PC-9 (cell line): Measurements from ENCODE around the gene LEFTY1. TPM values are rescaled to one million over a fixed set of nuclear protein-coding genes. Genes with fewer than 3 reads are reported as not detected.

Source experiments
- BruUV-seq: library from RNA; stranded (reverse); fragments of 400-500 nt; replicated peaks from 2 replicates; lab custom pipeline; 2021; lab: Mats Ljungman, UMichigan
- CTCF ChIA-PET: fragments of 300-600 bp; sonication (Branson Sonifier 250); formaldehyde crosslinking; loops from one replicate; lab custom pipeline; 2022; ENCODE audit warnings: antibody characterized with exemption; lab: Charles Lee
- POLR2A ChIA-PET: fragments of 300-600 bp; sonication (Branson Sonifier 250); formaldehyde crosslinking; loops from one replicate; lab custom pipeline; 2022; ENCODE audit warnings: antibody characterized with exemption; ENCODE audit not compliant: unreplicated experiment; lab: Charles Lee
- DNase-seq, 2 experiments: peaks; one replicate each; pipeline versions ENCODE4 v3.0.0 to v3.0.0-alpha.2; 2015 to 2022; ENCODE audit warnings: mixed read lengths in 1 of 2
- H2AFZ ChIP-seq: fragments of 200-600 bp; sonication (generic); 2 replicates; pipeline ENCODE4 v1.8.1; 2017; ENCODE audit warnings: antibody characterized with exemption
- H3F3A ChIP-seq: fragments of 200-600 bp; sonication (generic); 2 replicates; pipeline ENCODE4 v1.8.1; 2017; ENCODE audit warnings: antibody characterized with exemption, mild to moderate bottlenecking, low read depth; ENCODE audit not compliant: insufficient read depth
- H3K27ac ChIP-seq: fragments of 200-600 bp; sonication (generic); 2 replicates; pipeline ENCODE4 v1.6.1; 2016; ENCODE audit warnings: mixed run types
- H3K27me3 ChIP-seq: fragments of 200-600 bp; sonication (generic); 2 replicates; pipeline ENCODE4 v1.6.1; 2016; ENCODE audit warnings: low read depth, mixed run types; ENCODE audit not compliant: insufficient read depth
- H3K36me3 ChIP-seq: fragments of 200-600 bp; sonication (generic); 2 replicates; pipeline ENCODE4 v1.6.1; 2016; ENCODE audit warnings: low read depth, mixed run types
- H3K4me1 ChIP-seq: fragments of 200-600 bp; sonication (generic); replicated peaks from 2 replicates; pipeline ENCODE4 v1.6.1; 2016; ENCODE audit warnings: mixed run types; ENCODE audit not compliant: insufficient read depth
- H3K4me2 ChIP-seq: fragments of 200-600 bp; sonication (generic); 2 replicates; pipeline ENCODE4 v1.6.1; 2017; ENCODE audit warnings: mixed run types
- H3K4me3 ChIP-seq: fragments of 200-600 bp; sonication (generic); 2 replicates; pipeline ENCODE4 v1.6.1; 2016; ENCODE audit warnings: mixed run types
- H3K79me2 ChIP-seq: fragments of 200-600 bp; sonication (generic); 2 replicates; pipeline ENCODE4 v1.6.1; 2017; ENCODE audit warnings: low read depth, mixed run types
- H3K9me2 ChIP-seq: fragments of 200-600 bp; sonication (generic); 2 replicates; pipeline ENCODE4 v1.8.1; 2017; ENCODE audit warnings: mild to moderate bottlenecking; ENCODE audit not compliant: insufficient read depth
- H3K9me3 ChIP-seq: fragments of 200-600 bp; sonication (generic); 2 replicates; pipeline ENCODE4 v1.8.1; 2016; ENCODE audit warnings: low read depth; ENCODE audit not compliant: insufficient read depth
- H4K20me1 ChIP-seq: fragments of 200-600 bp; sonication (generic); 2 replicates; pipeline ENCODE4 v1.8.1; 2017; ENCODE audit not compliant: insufficient read depth
- CTCF ChIP-seq: fragments of 200-600 bp; sonication (generic); conservative IDR thresholded peaks from 2 replicates; pipeline ENCODE4 v1.6.1; 2017; ENCODE audit warnings: mixed run types, antibody characterized with exemption, mild to moderate bottlenecking, moderate library complexity
- EZH2 ChIP-seq: fragments of 200-600 bp; sonication (generic); IDR thresholded peaks from 2 replicates; pipeline ENCODE4 v1.8.0; 2017; ENCODE audit warnings: antibody characterized with exemption, low read depth
- intact Hi-C: fragments of 100-400 bp; cut with micrococcal nuclease; formaldehyde crosslinking; loops from one replicate; pipeline ENCODE4 v1.10.0; 2022; ENCODE audit not compliant: unreplicated experiment
- total RNA-seq: library from RNA; stranded (reverse); gene quantifications from 2 replicates; pipeline ENCODE4 v1.2.3, GENCODE V29; 2021

Gene LEFTY1
- total RNA-seq, 1 experiment from 2014 or later, result not detected

DNA sequence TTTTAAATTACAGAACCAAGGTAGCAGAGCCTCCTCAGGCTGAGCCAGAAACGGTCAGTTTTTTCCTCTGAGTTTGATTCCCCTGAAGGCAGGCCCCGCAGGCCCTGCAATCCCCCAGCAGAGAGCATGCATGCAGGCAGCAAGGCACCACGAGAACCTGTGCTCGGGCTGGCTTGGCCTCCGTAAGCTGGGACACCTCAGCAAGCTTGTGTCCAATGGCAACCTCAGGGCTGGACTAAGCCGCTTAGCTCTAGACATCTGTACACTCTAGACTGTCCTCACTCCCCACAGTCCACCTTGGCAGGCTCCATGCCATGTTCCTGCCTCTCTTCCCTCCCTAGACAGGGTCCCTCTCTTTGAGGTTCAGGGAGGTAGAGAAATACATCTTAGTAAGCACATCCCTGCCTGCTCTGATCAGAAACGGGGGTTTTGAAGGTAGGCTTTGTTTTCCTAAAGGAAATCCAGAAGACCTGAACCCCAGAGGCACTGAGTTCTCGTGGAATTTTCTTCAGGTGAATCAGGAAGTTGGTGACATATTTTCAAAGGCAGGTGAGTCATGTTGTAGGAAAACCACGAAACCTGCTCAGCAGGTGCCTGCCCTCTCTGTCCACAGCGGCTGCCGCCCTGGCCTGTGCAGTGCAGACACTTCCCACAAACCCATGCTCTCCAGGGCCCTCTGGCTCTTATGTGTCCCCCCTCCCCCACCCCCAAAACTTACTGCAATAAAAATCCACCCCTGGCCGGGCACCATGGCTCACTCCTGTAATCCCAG is 13.7 kb downstream of the LEFTY1 start:
- H3F3A ChIP-seq, result peaks cover 73% of the 10 kb centered on the region
- peak; percentile 92 to 96 for DNase-seq
- CTCF ChIA-PET, result interaction anchor here (0.5 to 0.6 kb wide), 4 partner anchors 14 to 98 kb away, joined by 3 to 4 read pairs (median 3); partner anchors contain the start of genes LEFTY1 and PYCR2
- H3K4me3 ChIP-seq, result peak overlapping the region; percentile 30; the same call in 1 of the 2 replicates
- TSS peak; percentile 97 for BruUV-seq
- H2AFZ ChIP-seq, result peak overlapping the region; percentile 56; the same call in 1 of the 2 replicates
- H3K9me3 ChIP-seq, result no peaks in the 10 kb centered on the region
- H3K27me3 ChIP-seq, result no peaks in the 10 kb centered on the region
- POLR2A ChIA-PET, result interaction anchor here (0.5 to 0.6 kb wide), 3 partner anchors 187 to 1439 kb away, joined by 3 to 7 read pairs (median 4); partner anchors contain the start of gene H3-3A
- intact Hi-C loops, result loop anchor here (1.0 to 5.0 kb wide), 3 partner anchors 47 to 218 kb away; partner anchors contain the start of gene EPHX1
- peak overlapping the region; percentile 91 for H3K27ac ChIP-seq
- no peaks in the 10 kb centered on the region for H3K9me2 ChIP-seq
- peaks cover 13% of the 10 kb centered on the region; the same call in 1 of the 2 replicates for H3K36me3 ChIP-seq
- H3K4me2 ChIP-seq, result peak overlapping the region; percentile 88
- peaks cover 50% of the 10 kb centered on the region for H3K79me2 ChIP-seq
- 0 out of 2 replicates have a peak, but pooled peaks cover 4% of the 10 kb centered on the region for H4K20me1 ChIP-seq
- peaks cover 91% of the 10 kb centered on the region for H3K4me1 ChIP-seq
- TF ChIP-seq EZH2 (no peak), CTCF (no peak)

DNA sequence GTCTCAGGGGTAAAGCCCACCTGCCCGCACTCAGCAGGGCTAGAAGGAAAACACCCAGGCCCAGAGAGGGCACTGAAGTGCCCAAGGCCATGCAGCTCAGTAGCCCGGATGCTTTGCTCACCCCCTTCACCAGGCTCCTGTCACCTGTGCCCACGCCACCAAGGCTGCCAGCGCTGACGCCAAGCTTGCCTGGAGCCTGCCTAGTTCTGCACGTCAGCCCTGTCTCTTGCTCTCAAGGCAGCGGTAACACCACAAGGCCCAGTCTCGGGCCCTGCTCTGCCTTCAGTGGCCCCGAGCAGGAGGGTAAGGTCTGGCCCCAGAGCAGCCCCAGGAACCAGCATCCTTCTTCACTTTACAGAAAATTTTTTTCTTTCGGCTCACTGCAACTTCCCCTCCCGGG is 14.5 kb downstream of the LEFTY1 start:
- peaks cover 72% of the 10 kb centered on the region for H3F3A ChIP-seq
- H4K20me1 ChIP-seq, result no peaks in the 10 kb centered on the region
- peak overlapping the region; percentile 88 for H3K4me2 ChIP-seq
- peaks cover 42% of the 10 kb centered on the region for H3K79me2 ChIP-seq
- BruUV-seq, result no TSS peak
- ChIA-PET CTCF (no interaction called here), POLR2A (interaction anchor here (0.6 kb wide), 1 partner anchor 188 kb away, joined by 4 read pairs; the partner anchor contains the start of gene H3-3A)
- intact Hi-C loops, result loop anchor here (2.0 kb wide), 1 partner anchor 64 kb away; the partner anchor contains the start of gene EPHX1
- peak overlapping the region; percentile 91 for H3K27ac ChIP-seq
- no peak for DNase-seq
- no peaks in the 10 kb centered on the region for H3K9me2 ChIP-seq
- no peaks in the 10 kb centered on the region for H3K9me3 ChIP-seq
- no peaks in the 10 kb centered on the region for H3K27me3 ChIP-seq
- H3K36me3 ChIP-seq, result peaks cover 18% of the 10 kb centered on the region; the same call in 1 of the 2 replicates
- no peak overlapping the region for H2AFZ ChIP-seq
- H3K4me1 ChIP-seq, result peaks cover 86% of the 10 kb centered on the region
- no peak overlapping the region; the same call in 1 of the 2 replicates for H3K4me3 ChIP-seq
- TF ChIP-seq EZH2, result no peak
- no peak for TF ChIP-seq CTCF

GRCh38 chr1:225873281-225873850 is 15.6 kb downstream of the LEFTY1 start:
- Histone ChIP-seq H3K36me3 (peaks cover 22% of the 10 kb centered on the region), H3K27ac (no peak overlapping the region), H3K9me3 (no peaks in the 10 kb centered on the region), H2AFZ (no peak overlapping the region), H3K79me2 (peaks cover 31% of the 10 kb centered on the region), H3F3A (peaks cover 71% of the 10 kb centered on the region), H4K20me1 (no peaks in the 10 kb centered on the region), H3K9me2 (no peaks in the 10 kb centered on the region), H3K4me1 (peaks cover 78% of the 10 kb centered on the region), H3K4me2 (no peak overlapping the region), H3K27me3 (no peaks in the 10 kb centered on the region), H3K4me3 (no peak overlapping the region)
- intact Hi-C loops, result no loop called here
- DNase-seq, result no peak
- no peak for TF ChIP-seq CTCF
- no peak for TF ChIP-seq EZH2
- POLR2A ChIA-PET, result no interaction called here
- CTCF ChIA-PET, result no interaction called here
- BruUV-seq, result no TSS peak
